HG02885 (cell line): Measurements from ENCODE around the gene ABHD15.

ENCODE experiments used
- ATAC-seq: cut with Tn5 transposase; IDR thresholded peaks from one replicate; pipeline ENCODE4 v1.9.1; 2021; ENCODE audit warnings: mild to moderate bottlenecking; ENCODE audit not compliant: unreplicated experiment, poor library complexity

ABHD15 gene

GRCh38 chr17:29549177-29549923, 17.5 kb downstream of the ABHD15 start:
- ATAC-seq, result no peak

GRCh38 chr17:29546830-29547229, 20.0 kb downstream of the ABHD15 start:
- no peak for ATAC-seq

GRCh38 chr17:29546085-29546484, 20.8 kb downstream of the ABHD15 start:
- ATAC-seq, result no peak

GRCh38 chr17:29544066-29544465, 22.8 kb downstream of the ABHD15 start:
- no peak for ATAC-seq

GRCh38 chr17:29533976-29534375, 32.9 kb downstream of the ABHD15 start:
- ATAC-seq, result no peak

GRCh38 chr17:29526322-29526721, 40.5 kb downstream of the ABHD15 start:
- ATAC-seq, result no peak

GRCh38 chr17:29524692-29525091, 42.1 kb downstream of the ABHD15 start:
- no peak for ATAC-seq

GRCh38 chr17:29518359-29518758, 48.5 kb downstream of the ABHD15 start:
- no peak for ATAC-seq

GRCh38 chr17:29514792-29515191, 52.0 kb downstream of the ABHD15 start:
- ATAC-seq, result no peak

- ATAC-seq, result no peak
These were observed 55.9 kb downstream of the ABHD15 start for GRCh38 chr17:29510953-29511352.
